Colonic mucosa (tissue), 4 donors: ENCODE measurements around the gene PDRG1. TPM values are rescaled to one million over a fixed set of nuclear protein-coding genes. Genes with fewer than 3 reads are reported as not detected.

Source experiments
- DNase-seq: peaks from one replicate; pipeline ENCODE4 v3.0.0-alpha.2; 2020
- H3K27ac ChIP-seq: fragments of 200-600 bp; one replicate; pipeline ENCODE4 v1.8.0; 2021
- H3K27me3 ChIP-seq: fragments of 200-600 bp; one replicate; pipeline ENCODE4 v1.8.0; 2021
- H3K36me3 ChIP-seq: fragments of 200-600 bp; one replicate; pipeline ENCODE4 v1.8.0; 2021
- H3K4me1 ChIP-seq: fragments of 200-600 bp; one replicate; pipeline ENCODE4 v1.8.0; 2021; ENCODE audit warnings: mild to moderate bottlenecking
- H3K4me3 ChIP-seq: fragments of 200-600 bp; one replicate; pipeline ENCODE4 v1.8.0; 2021
- H3K9ac ChIP-seq, 2 donors: one replicate each; pipeline ENCODE4 v1.7.0; 2013; ENCODE audit warnings: control low read depth in 2 of 2, low read depth in 2 of 2, low read length in 2 of 2
- H3K9me3 ChIP-seq: fragments of 200-600 bp; one replicate; pipeline ENCODE4 v1.8.0; 2021
- intact Hi-C: fragments of 100-400 bp; cut with DNase I; formaldehyde crosslinking; loops from one replicate; pipeline ENCODE4 v1.14.1; 2022
- total RNA-seq, 2 donors: library from RNA; stranded (reverse); fragmentation: NEBNext Ultra II Directional in 1 of 2; extraction: Animal tissue kit (Norgen Biotek cat#: 25700) in 1 of 2; gene quantifications; one replicate each; pipeline ENCODE4 v1.2.1, GENCODE V29; 2021
- TF ChIP-seq, protein P1 (sequence below): fragments of 200-600 bp; IDR thresholded peaks from one replicate; pipeline ENCODE4 v1.8.0; 2022; ENCODE audit warnings: antibody characterized with exemption, mild to moderate bottlenecking
- donor health status: healthy.
- donor health status: DM: no; HTN: no; CAD: no.
- donor health status: DM: no; HTN: no; CAD: no.

The PDRG1 gene
- total RNA-seq, 2 donors from 2014 or later = 9.9 to 14.6 TPM

DNA sequence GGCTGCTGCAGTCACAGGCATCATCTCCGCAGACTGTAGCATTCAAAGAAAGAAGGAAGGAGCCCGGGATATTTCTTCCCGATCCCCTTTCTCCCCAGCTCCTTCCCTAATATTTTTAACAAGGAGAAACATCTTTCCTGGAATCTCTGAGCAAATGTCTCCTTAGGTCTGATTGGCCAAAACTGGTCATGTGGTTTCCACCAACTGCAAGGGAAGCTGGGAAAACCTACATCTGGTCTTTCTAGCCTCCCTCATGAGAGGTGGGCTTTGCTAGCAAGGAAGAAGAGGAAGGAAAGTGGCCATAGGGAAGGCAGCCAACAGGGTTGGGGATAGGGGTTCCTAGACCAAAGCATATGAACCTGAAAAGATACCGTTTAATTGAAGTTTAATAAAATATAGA, 35.1 kb downstream of the PDRG1 start:
- no peak overlapping the region for H3K27ac ChIP-seq
- H3K4me1 ChIP-seq = no peaks in the 10 kb centered on the region
- H3K27me3 ChIP-seq = no peaks in the 10 kb centered on the region
- no peak for DNase-seq
- no peaks in the 10 kb centered on the region for H3K36me3 ChIP-seq
- H3K9ac ChIP-seq = no peak overlapping the region
- no peak overlapping the region for H3K4me3 ChIP-seq
- intact Hi-C loops = no loop called here
- TF ChIP-seq, protein P1, sequence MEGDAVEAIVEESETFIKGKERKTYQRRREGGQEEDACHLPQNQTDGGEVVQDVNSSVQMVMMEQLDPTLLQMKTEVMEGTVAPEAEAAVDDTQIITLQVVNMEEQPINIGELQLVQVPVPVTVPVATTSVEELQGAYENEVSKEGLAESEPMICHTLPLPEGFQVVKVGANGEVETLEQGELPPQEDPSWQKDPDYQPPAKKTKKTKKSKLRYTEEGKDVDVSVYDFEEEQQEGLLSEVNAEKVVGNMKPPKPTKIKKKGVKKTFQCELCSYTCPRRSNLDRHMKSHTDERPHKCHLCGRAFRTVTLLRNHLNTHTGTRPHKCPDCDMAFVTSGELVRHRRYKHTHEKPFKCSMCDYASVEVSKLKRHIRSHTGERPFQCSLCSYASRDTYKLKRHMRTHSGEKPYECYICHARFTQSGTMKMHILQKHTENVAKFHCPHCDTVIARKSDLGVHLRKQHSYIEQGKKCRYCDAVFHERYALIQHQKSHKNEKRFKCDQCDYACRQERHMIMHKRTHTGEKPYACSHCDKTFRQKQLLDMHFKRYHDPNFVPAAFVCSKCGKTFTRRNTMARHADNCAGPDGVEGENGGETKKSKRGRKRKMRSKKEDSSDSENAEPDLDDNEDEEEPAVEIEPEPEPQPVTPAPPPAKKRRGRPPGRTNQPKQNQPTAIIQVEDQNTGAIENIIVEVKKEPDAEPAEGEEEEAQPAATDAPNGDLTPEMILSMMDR = no peak
- no peaks in the 10 kb centered on the region for H3K9me3 ChIP-seq

DNA sequence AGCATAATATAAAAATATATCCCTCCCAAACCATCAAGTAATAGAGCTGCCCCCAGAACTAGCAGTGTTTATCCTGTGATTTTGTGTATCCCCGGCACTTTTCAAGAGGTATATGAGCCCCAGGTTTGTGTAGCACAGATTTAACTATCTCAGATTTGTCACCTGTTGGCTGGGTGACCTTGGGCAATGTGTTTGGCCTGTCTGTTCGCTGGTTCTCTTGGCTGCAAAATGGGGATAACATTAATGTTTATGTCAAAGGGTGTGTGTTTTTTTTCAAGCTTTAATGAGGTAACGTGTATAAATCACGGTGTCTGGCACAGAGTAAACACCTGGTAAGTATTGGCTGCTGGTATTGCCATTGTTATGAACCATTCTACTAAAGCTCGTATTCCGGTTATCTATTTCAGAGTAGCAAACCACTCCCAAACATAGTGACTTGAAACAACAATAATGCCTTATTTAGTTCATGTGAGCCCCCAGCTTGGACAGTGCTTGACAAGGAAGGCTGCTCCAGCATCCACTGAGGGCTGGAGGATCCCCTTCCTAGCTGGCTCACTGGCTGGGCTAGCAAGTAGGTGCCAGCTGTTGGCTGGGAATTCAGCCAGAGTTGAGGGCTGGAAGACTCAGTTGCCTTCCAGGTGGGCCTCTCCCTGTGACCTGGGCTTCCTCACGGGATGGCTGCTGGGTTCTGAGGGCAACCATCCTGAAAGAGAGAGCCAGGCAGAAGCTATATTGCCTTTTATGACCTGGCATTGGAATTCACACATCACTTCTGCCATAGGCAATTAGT, 36.2 kb downstream of the PDRG1 start:
- TF ChIP-seq, protein P1 = no peak
- Histone ChIP-seq H3K27me3 (no peaks in the 10 kb centered on the region), H3K9ac (no peak overlapping the region), H3K9me3 (no peaks in the 10 kb centered on the region), H3K27ac (no peak overlapping the region), H3K4me3 (no peak overlapping the region), H3K4me1 (no peaks in the 10 kb centered on the region), H3K36me3 (no peaks in the 10 kb centered on the region)
- intact Hi-C loops = no loop called here
- no peak for DNase-seq

DNA sequence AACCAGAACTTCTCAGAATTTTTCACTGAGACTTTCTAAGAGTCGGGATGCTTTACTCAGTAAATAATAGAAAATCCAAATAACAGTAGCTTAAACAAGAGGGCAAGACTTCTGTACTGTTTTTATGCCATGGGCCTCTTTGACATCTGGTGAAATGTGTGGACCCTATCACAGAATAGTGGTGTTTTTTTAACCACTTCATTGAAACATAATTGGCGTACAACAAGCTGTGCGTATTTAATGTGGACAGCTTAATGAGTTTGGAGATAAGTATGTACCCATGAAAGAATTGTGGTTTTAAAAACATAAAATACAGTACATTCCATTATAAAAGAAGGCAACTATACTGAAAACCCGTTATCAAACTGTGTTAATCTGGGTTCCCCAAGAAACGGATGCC, 37.7 kb downstream of the PDRG1 start:
- Histone ChIP-seq H3K27me3 (no peaks in the 10 kb centered on the region), H3K4me1 (no peaks in the 10 kb centered on the region), H3K27ac (no peak overlapping the region), H3K9me3 (no peaks in the 10 kb centered on the region), H3K9ac (no peak overlapping the region), H3K36me3 (no peaks in the 10 kb centered on the region), H3K4me3 (no peak overlapping the region)
- DNase-seq = no peak
- intact Hi-C loops = no loop called here
- TF ChIP-seq, protein P1 = no peak

DNA sequence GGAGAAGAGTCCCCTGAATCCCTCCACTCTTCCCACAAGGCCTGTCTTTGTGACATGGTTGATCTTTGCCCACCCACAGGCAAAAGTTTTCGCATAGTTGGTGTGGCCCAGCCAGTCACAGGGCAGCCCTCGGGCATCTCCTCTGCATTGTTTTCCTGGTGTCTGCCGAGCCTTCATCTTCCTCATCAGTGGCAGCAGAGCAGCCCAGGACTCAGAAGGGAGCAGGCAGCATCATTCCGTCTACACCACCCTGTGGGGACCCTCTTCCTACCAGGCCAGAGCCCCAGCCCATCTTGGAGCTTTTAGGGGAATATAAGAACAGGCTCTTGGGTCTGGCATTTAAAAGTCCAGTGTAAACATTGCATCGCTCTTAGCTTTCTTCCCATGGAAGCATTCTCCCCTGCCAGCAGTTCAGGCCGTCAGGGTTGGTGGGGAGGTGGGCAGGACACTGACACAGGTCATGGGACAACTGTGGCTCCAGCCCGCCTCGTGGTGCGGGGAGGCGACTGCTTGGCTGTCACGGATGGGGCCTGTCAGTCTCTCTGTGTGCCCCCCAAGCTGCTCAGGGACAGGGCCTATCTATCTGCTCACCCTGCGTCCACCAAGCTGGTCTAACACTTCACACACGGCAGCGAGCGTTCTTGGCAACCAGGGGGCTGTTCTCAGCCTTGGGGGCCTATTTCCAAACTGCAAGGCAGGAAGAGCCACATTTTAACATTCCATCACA, 38.3 kb downstream of the PDRG1 start:
- H3K9me3 ChIP-seq = no peaks in the 10 kb centered on the region
- no peak for DNase-seq
- H3K27ac ChIP-seq = no peak overlapping the region
- no peaks in the 10 kb centered on the region for H3K36me3 ChIP-seq
- intact Hi-C loops = no loop called here
- H3K4me3 ChIP-seq = no peak overlapping the region
- H3K4me1 ChIP-seq = no peaks in the 10 kb centered on the region
- H3K9ac ChIP-seq = no peak overlapping the region
- TF ChIP-seq, protein P1 = no peak
- no peaks in the 10 kb centered on the region for H3K27me3 ChIP-seq

DNA sequence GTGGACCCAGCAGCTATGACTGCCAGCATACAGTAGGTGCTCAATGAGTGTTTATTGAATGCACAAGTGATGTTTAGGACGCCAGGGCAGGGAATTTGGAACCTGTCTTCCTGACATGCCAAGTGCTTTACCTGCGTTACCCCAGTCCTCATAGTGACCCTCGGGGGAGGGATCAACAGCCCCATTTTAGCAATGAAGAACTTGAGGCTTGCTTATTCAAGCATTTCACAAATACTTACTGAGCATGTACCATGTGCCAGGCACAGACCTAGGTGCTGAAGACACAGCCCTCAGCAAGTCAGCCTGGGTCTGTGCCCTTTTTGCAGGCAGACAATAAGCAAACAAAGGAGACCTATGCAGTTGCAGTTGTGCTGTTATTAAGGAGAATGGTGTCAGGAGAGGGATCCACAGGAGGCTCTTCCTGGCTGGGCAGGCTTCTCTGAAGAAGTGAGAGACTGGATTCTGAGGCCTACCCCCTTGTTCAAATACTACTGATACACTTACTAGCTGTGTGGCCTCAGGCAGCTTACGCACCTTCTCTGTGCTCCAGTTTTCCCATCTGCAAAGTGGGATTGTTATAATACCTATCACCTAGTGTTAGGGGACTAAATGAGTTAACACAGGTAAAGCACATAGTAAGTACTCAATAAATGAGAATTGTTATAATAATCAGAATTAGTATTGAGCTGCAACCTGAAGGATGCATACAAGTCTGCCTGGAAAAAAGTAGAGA, 41.6 kb downstream of the PDRG1 start:
- no peaks in the 10 kb centered on the region for H3K9me3 ChIP-seq
- no peak overlapping the region for H3K9ac ChIP-seq
- H3K27me3 ChIP-seq = no peaks in the 10 kb centered on the region
- intact Hi-C loops = no loop called here
- no peak overlapping the region for H3K4me3 ChIP-seq
- no peaks in the 10 kb centered on the region for H3K36me3 ChIP-seq
- H3K4me1 ChIP-seq = no peaks in the 10 kb centered on the region
- H3K27ac ChIP-seq = no peak overlapping the region
- TF ChIP-seq, protein P1 = no peak
- no peak for DNase-seq
